SU-DHL-6 (cell line): ENCODE data around the gene ADH6.

Experiments used
- H2AFZ ChIP-seq: fragments of 200-600 bp; sonication (generic); 2 replicates; pipeline ENCODE4 v1.6.1; 2014; ENCODE audit warnings: low read depth, mild to moderate bottlenecking, moderate library complexity, mixed read lengths, antibody characterized with exemption, low read length; ENCODE audit not compliant: severe bottlenecking
- H3F3A ChIP-seq: fragments of 200-600 bp; shearing (Covaris generic); 2 replicates; pipeline ENCODE4 v1.6.0; 2016; ENCODE audit warnings: antibody characterized with exemption, mild to moderate bottlenecking; ENCODE audit not compliant: insufficient read depth
- H3K27ac ChIP-seq: fragments of 200-600 bp; sonication (generic); 2 replicates; pipeline ENCODE4 v1.5.1; 2016; ENCODE audit warnings: low read depth, mild to moderate bottlenecking, low read length, moderate library complexity, mixed read lengths
- H3K27me3 ChIP-seq: fragments of 200-600 bp; sonication (generic), shearing (Covaris generic); 2 replicates; pipeline ENCODE4 v1.6.0; 2014; ENCODE audit warnings: mild to moderate bottlenecking, low read length
- H3K36me3 ChIP-seq: fragments of 200-600 bp; sonication (generic); 2 replicates; pipeline ENCODE4 v1.6.1; 2014; ENCODE audit warnings: mild to moderate bottlenecking, low read length, mixed read lengths
- H3K4me2 ChIP-seq: fragments of 300-600, 200-600 bp; shearing (Covaris generic), sonication (generic); 2 replicates; pipeline ENCODE4 v1.6.0; 2014; ENCODE audit warnings: low read length, low read depth, mild to moderate bottlenecking; ENCODE audit not compliant: poor library complexity, severe bottlenecking
- H3K4me3 ChIP-seq: fragments of 200-600 bp; sonication (generic); 2 replicates; pipeline ENCODE4 v1.5.1; 2014; ENCODE audit warnings: antibody characterized with exemption, low read length, mild to moderate bottlenecking, mixed read lengths; ENCODE audit not compliant: insufficient read depth, poor library complexity, severe bottlenecking
- H3K79me2 ChIP-seq: fragments of 200-600 bp; sonication (generic); 2 replicates; pipeline ENCODE4 v1.6.1; 2014; ENCODE audit warnings: mild to moderate bottlenecking, low read length, moderate library complexity; ENCODE audit not compliant: insufficient read depth
- H3K9ac ChIP-seq: fragments of 200-600 bp; sonication (generic); 2 replicates; pipeline ENCODE4 v1.7.0; 2014; ENCODE audit warnings: mild to moderate bottlenecking, low read length
- H3K9me2 ChIP-seq: fragments of 200-600 bp; sonication (generic); replicated peaks from 2 replicates; pipeline ENCODE4 v1.6.1; 2014; ENCODE audit warnings: low read length; ENCODE audit not compliant: insufficient read depth
- H3K9me3 ChIP-seq: fragments of 200-600 bp; sonication (generic); 2 replicates; pipeline ENCODE4 v1.6.1; 2014; ENCODE audit warnings: low read length, mixed read lengths; ENCODE audit not compliant: insufficient read depth
- H4K20me1 ChIP-seq: fragments of 200-600 bp; sonication (generic); 2 replicates; pipeline ENCODE4 v1.6.1; 2014; ENCODE audit warnings: low read depth, mild to moderate bottlenecking, antibody characterized with exemption, low read length, moderate library complexity, mixed read lengths
- EZH2phosphoT487 ChIP-seq: fragments of 200-600 bp; sonication (generic), shearing (Covaris generic); conservative IDR thresholded peaks from 2 replicates; pipeline ENCODE4 v1.6.1; 2018; ENCODE audit warnings: mild to moderate bottlenecking, antibody characterized with exemption, low read length, moderate library complexity, mixed read lengths
- TF ChIP-seq, protein P1 (sequence below): fragments of 200-600 bp; sonication (generic); IDR thresholded peaks from one replicate; pipeline ENCODE4 v1.5.1; 2017; ENCODE audit warnings: antibody characterized with exemption, mild to moderate bottlenecking, low read length, moderate library complexity; ENCODE audit not compliant: insufficient read depth, poor library complexity, severe bottlenecking

The ADH6 gene

DNA sequence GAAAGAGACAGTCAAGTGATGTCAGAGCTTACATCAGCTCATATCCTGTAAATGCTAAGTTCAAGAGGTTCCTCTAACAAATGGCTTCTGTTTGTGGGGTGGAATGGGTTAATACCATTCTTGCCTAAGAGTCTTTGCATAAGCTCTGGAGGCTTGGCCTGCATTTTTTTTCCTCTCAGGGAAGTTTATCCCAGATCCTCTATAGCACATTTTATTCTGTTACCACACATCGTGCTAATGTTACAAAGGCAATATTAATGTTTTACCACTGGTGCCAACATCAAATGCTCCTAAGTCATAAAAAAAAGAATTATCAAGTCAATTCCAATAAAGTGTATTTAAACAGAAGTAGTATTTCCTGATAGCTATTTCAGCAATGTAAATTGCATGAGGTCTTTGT, 2.9 kb upstream of the ADH6 start:
- no peaks in the 10 kb centered on the region for H3K36me3 ChIP-seq
- no peaks in the 10 kb centered on the region for H3K27me3 ChIP-seq
- H3K9me2 ChIP-seq = no peaks in the 10 kb centered on the region
- H3K4me3 ChIP-seq = no peak overlapping the region
- H3K9ac ChIP-seq = no peak overlapping the region
- H4K20me1 ChIP-seq = no peaks in the 10 kb centered on the region
- no peak for TF ChIP-seq EZH2phosphoT487
- TF ChIP-seq, protein P1, sequence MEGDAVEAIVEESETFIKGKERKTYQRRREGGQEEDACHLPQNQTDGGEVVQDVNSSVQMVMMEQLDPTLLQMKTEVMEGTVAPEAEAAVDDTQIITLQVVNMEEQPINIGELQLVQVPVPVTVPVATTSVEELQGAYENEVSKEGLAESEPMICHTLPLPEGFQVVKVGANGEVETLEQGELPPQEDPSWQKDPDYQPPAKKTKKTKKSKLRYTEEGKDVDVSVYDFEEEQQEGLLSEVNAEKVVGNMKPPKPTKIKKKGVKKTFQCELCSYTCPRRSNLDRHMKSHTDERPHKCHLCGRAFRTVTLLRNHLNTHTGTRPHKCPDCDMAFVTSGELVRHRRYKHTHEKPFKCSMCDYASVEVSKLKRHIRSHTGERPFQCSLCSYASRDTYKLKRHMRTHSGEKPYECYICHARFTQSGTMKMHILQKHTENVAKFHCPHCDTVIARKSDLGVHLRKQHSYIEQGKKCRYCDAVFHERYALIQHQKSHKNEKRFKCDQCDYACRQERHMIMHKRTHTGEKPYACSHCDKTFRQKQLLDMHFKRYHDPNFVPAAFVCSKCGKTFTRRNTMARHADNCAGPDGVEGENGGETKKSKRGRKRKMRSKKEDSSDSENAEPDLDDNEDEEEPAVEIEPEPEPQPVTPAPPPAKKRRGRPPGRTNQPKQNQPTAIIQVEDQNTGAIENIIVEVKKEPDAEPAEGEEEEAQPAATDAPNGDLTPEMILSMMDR = no peak
- no peak overlapping the region for H2AFZ ChIP-seq
- no peaks in the 10 kb centered on the region for H3K79me2 ChIP-seq
- H3K27ac ChIP-seq = no peak overlapping the region
- H3F3A ChIP-seq = no peaks in the 10 kb centered on the region
- no peak overlapping the region for H3K4me2 ChIP-seq
- H3K9me3 ChIP-seq = no peaks in the 10 kb centered on the region

DNA sequence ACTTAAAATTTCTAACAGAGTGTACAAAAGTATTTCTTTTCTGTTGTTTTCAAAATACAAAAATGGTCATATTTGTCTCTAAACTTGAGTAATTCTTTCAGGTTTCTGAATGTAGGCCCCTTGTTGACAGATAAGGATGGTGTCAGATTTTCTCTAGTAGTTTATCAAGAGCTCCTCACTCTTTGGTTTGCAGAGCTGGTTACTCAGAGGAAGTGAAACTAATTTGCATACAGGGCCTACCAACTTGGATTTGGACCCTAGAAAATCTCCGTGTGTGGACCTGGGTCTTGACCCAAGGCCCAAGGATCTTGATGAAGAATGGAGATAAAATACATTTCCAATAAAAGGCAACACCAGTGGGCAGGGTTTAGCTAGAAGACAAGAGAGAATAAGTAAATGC, 433 bp upstream of the ADH6 start:
- H3K36me3 ChIP-seq = no peaks in the 10 kb centered on the region
- no peaks in the 10 kb centered on the region for H4K20me1 ChIP-seq
- H3K27ac ChIP-seq = no peak overlapping the region
- H3K9ac ChIP-seq = no peak overlapping the region
- no peak overlapping the region for H3K4me3 ChIP-seq
- no peaks in the 10 kb centered on the region for H3F3A ChIP-seq
- H3K9me2 ChIP-seq = no peaks in the 10 kb centered on the region
- no peak overlapping the region for H3K4me2 ChIP-seq
- H2AFZ ChIP-seq = no peak overlapping the region
- H3K79me2 ChIP-seq = no peaks in the 10 kb centered on the region
- no peaks in the 10 kb centered on the region for H3K9me3 ChIP-seq
- no peak for TF ChIP-seq EZH2phosphoT487
- TF ChIP-seq, protein P1 = no peak
- H3K27me3 ChIP-seq = no peaks in the 10 kb centered on the region

DNA sequence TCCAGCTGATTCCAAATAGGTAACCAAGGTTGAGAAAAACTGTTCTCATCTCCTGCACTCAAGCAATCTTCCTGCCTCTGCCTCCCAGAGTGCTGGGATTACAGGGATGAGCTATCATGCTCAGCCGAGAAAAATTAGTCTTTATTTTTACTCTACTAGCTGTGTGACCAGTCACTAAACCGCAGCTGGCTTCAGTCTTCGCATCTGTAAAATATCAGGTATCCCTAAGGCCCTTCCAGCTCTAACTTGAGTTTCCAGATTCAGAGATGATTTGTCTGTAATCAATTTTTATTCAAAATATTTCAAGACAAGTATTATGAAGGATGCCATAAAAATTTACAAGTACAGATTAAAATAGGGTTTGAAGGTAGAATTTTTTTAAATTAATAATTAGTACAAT, 3.5 kb downstream of the ADH6 start:
- Histone ChIP-seq H2AFZ (no peak overlapping the region), H3K27ac (no peak overlapping the region), H3K4me2 (no peak overlapping the region), H3K27me3 (no peaks in the 10 kb centered on the region), H3K36me3 (no peaks in the 10 kb centered on the region), H4K20me1 (no peaks in the 10 kb centered on the region), H3F3A (no peaks in the 10 kb centered on the region), H3K9me3 (no peaks in the 10 kb centered on the region), H3K9ac (no peak overlapping the region), H3K4me3 (no peak overlapping the region), H3K79me2 (no peaks in the 10 kb centered on the region), H3K9me2 (no peaks in the 10 kb centered on the region)
- TF ChIP-seq, protein P1 = no peak
- no peak for TF ChIP-seq EZH2phosphoT487
